HAP-1 (cell line): ENCODE measurements around the gene PHF20.

Source experiments
- DNase-seq, 2 experiments: peaks; one replicate each; pipeline ENCODE4 v3.0.0-alpha.2; 2016 to 2020; ENCODE audit warnings: low spot score in 2 of 2
- H3K27me3 ChIP-seq: fragments of 250-450 bp; sonication (Bioruptor Pico); 2 replicates; pipeline ENCODE4 v1.5.1; 2020; ENCODE audit warnings: low read depth, mild to moderate bottlenecking, moderate library complexity
- H3K36me3 ChIP-seq: fragments of 250-450 bp; sonication (Bioruptor Pico); replicated peaks from 2 replicates; pipeline ENCODE4 v1.5.1; 2020; ENCODE audit warnings: mild to moderate bottlenecking
- H3K4me1 ChIP-seq: fragments of 250-450 bp; sonication (Bioruptor Pico); 2 replicates; pipeline ENCODE4 v1.5.1; 2020; ENCODE audit warnings: mild to moderate bottlenecking
- H3K4me3 ChIP-seq: fragments of 250-450 bp; sonication (Bioruptor Pico); 2 replicates; pipeline ENCODE4 v1.5.1; 2020; ENCODE audit warnings: mild to moderate bottlenecking, moderate library complexity
- H3K9me3 ChIP-seq: fragments of 250-450 bp; sonication (Bioruptor Pico); 2 replicates; pipeline ENCODE4 v1.5.1; 2020; ENCODE audit warnings: mild to moderate bottlenecking, moderate library complexity
- in situ Hi-C: fragments of 300-500 bp; cut with MboI; formaldehyde crosslinking; loops from 3 replicates; pipeline ENCODE4 v1.14.3; 2020; ENCODE audit warnings: low sequenced_read_pairs, inconsistent platforms, mixed read lengths

The PHF20 gene

GRCh38 chr20:35968930-35969329 is 197.1 kb downstream of the PHF20 start:
- DNase-seq = no peak
- Histone ChIP-seq H3K36me3 (no peaks in the 10 kb centered on the region), H3K4me1 (no peaks in the 10 kb centered on the region), H3K27me3 (no peaks in the 10 kb centered on the region), H3K9me3 (no peaks in the 10 kb centered on the region), H3K4me3 (no peak overlapping the region)
- in situ Hi-C loops = no loop called here

GRCh38 chr20:35971981-35972380 is 200.2 kb downstream of the PHF20 start:
- Histone ChIP-seq H3K27me3 (no peaks in the 10 kb centered on the region), H3K4me3 (no peak overlapping the region), H3K36me3 (no peaks in the 10 kb centered on the region), H3K4me1 (no peaks in the 10 kb centered on the region), H3K9me3 (no peaks in the 10 kb centered on the region)
- in situ Hi-C loops = no loop called here
- no peak for DNase-seq

GRCh38 chr20:35972462-35972861 is 200.6 kb downstream of the PHF20 start:
- DNase-seq = no peak
- in situ Hi-C loops = no loop called here
- H3K4me3 ChIP-seq = no peak overlapping the region
- no peaks in the 10 kb centered on the region for H3K27me3 ChIP-seq
- H3K36me3 ChIP-seq = no peaks in the 10 kb centered on the region
- H3K4me1 ChIP-seq = no peaks in the 10 kb centered on the region
- no peaks in the 10 kb centered on the region for H3K9me3 ChIP-seq

- in situ Hi-C loops = no loop called here
Observed at GRCh38 chr20:35974256-35974655, 202.4 kb downstream of the PHF20 start.

GRCh38 chr20:35975576-35976373 is 204.0 kb downstream of the PHF20 start:
- in situ Hi-C loops = loop anchor here (25.0 kb wide), 1 partner anchor 462 kb away; no protein-coding TSS in a partner anchor
- H3K4me3 ChIP-seq = no peak overlapping the region
- DNase-seq = no peak
- H3K36me3 ChIP-seq = no peaks in the 10 kb centered on the region
- H3K27me3 ChIP-seq = no peaks in the 10 kb centered on the region
- H3K4me1 ChIP-seq = no peaks in the 10 kb centered on the region
- H3K9me3 ChIP-seq = no peaks in the 10 kb centered on the region

More at GRCh38 chr20:35974256-35974655, 202.4 kb downstream of the PHF20 start:
- H3K9me3 ChIP-seq = no peaks in the 10 kb centered on the region
- DNase-seq = no peak
- no peaks in the 10 kb centered on the region for H3K36me3 ChIP-seq
- H3K4me3 ChIP-seq = no peak overlapping the region
- H3K27me3 ChIP-seq = no peaks in the 10 kb centered on the region
- H3K4me1 ChIP-seq = no peaks in the 10 kb centered on the region

- no peaks in the 10 kb centered on the region for H3K9me3 ChIP-seq
- no peaks in the 10 kb centered on the region for H3K36me3 ChIP-seq
- no peaks in the 10 kb centered on the region for H3K4me1 ChIP-seq
- H3K4me3 ChIP-seq = no peak overlapping the region
- in situ Hi-C loops = loop anchor here (25.0 kb wide), 1 partner anchor 459 kb away; no protein-coding TSS in a partner anchor
- H3K27me3 ChIP-seq = no peaks in the 10 kb centered on the region
- DNase-seq = no peak
Observed at GRCh38 chr20:35978041-35978513, 206.3 kb downstream of the PHF20 start.

GRCh38 chr20:35979544-35979943 is 207.7 kb downstream of the PHF20 start:
- no peaks in the 10 kb centered on the region for H3K9me3 ChIP-seq
- in situ Hi-C loops = loop anchor here (25.0 kb wide), 1 partner anchor 458 kb away; no protein-coding TSS in a partner anchor
- no peaks in the 10 kb centered on the region for H3K27me3 ChIP-seq
- DNase-seq = no peak
- H3K4me1 ChIP-seq = no peaks in the 10 kb centered on the region
- H3K4me3 ChIP-seq = no peak overlapping the region
- H3K36me3 ChIP-seq = no peaks in the 10 kb centered on the region

- H3K27me3 ChIP-seq = no peaks in the 10 kb centered on the region
- no peak for DNase-seq
- in situ Hi-C loops = loop anchor here (25.0 kb wide), 1 partner anchor 455 kb away; no protein-coding TSS in a partner anchor
- H3K4me1 ChIP-seq = no peaks in the 10 kb centered on the region
- H3K9me3 ChIP-seq = no peaks in the 10 kb centered on the region
- no peaks in the 10 kb centered on the region for H3K36me3 ChIP-seq
- no peak overlapping the region for H3K4me3 ChIP-seq
Observed at GRCh38 chr20:35981969-35982368, 210.2 kb downstream of the PHF20 start.

GRCh38 chr20:35984382-35984781 is 212.6 kb downstream of the PHF20 start:
- DNase-seq = no peak
- Histone ChIP-seq H3K27me3 (no peaks in the 10 kb centered on the region), H3K4me3 (no peak overlapping the region), H3K36me3 (no peaks in the 10 kb centered on the region), H3K9me3 (no peaks in the 10 kb centered on the region), H3K4me1 (no peaks in the 10 kb centered on the region)
- in situ Hi-C loops = loop anchor here (25.0 kb wide), 1 partner anchor 453 kb away; no protein-coding TSS in a partner anchor

- DNase-seq = no peak
- Histone ChIP-seq H3K27me3 (peaks cover 6% of the 10 kb centered on the region), H3K36me3 (no peaks in the 10 kb centered on the region), H3K4me1 (no peaks in the 10 kb centered on the region), H3K4me3 (no peak overlapping the region), H3K9me3 (no peaks in the 10 kb centered on the region)
- in situ Hi-C loops = loop anchor here (5.0 to 25.0 kb wide), 2 partner anchors 151 to 451 kb away; no protein-coding TSS in a partner anchor
Observed at GRCh38 chr20:35985806-35986205, 214.0 kb downstream of the PHF20 start.

- Histone ChIP-seq H3K4me3 (no peak overlapping the region), H3K36me3 (no peaks in the 10 kb centered on the region), H3K9me3 (no peaks in the 10 kb centered on the region), H3K4me1 (no peaks in the 10 kb centered on the region), H3K27me3 (peaks cover 6% of the 10 kb centered on the region)
- in situ Hi-C loops = loop anchor here (5.0 to 25.0 kb wide), 2 partner anchors 148 to 448 kb away; no protein-coding TSS in a partner anchor
- no peak for DNase-seq
Observed at GRCh38 chr20:35988910-35989463, 217.2 kb downstream of the PHF20 start.

GRCh38 chr20:35991142-35991771 is 219.4 kb downstream of the PHF20 start:
- no peak overlapping the region for H3K4me3 ChIP-seq
- DNase-seq = peak; percentile 34 to 56
- H3K4me1 ChIP-seq = no peaks in the 10 kb centered on the region; the same call in 1 of the 2 replicates
- H3K27me3 ChIP-seq = peaks cover 6% of the 10 kb centered on the region
- H3K36me3 ChIP-seq = no peaks in the 10 kb centered on the region
- in situ Hi-C loops = loop anchor here (25.0 kb wide), 1 partner anchor 446 kb away; no protein-coding TSS in a partner anchor
- no peaks in the 10 kb centered on the region for H3K9me3 ChIP-seq

GRCh38 chr20:35992713-35993335 is 221.0 kb downstream of the PHF20 start:
- Histone ChIP-seq H3K4me1 (no peaks in the 10 kb centered on the region; the same call in 1 of the 2 replicates), H3K36me3 (no peaks in the 10 kb centered on the region), H3K27me3 (peaks cover 6% of the 10 kb centered on the region), H3K4me3 (no peak overlapping the region), H3K9me3 (no peaks in the 10 kb centered on the region)
- peak; percentile 63 to 67 for DNase-seq
- in situ Hi-C loops = loop anchor here (25.0 kb wide), 1 partner anchor 444 kb away; no protein-coding TSS in a partner anchor
